22Rv1 (cell line): ENCODE results near the gene ANGPT4.

ENCODE experiments used
- H3K27ac ChIP-seq: fragments of 450-650 bp; 2 replicates; pipeline ENCODE4 v1.5.1; 2017
- CTCF ChIP-seq: fragments of 450-650 bp; IDR thresholded peaks from 2 replicates; pipeline ENCODE4 v1.5.1; 2017; ENCODE audit warnings: mild to moderate bottlenecking
- ZFX ChIP-seq: fragments of 450-650 bp; IDR thresholded peaks from 2 replicates; pipeline ENCODE4 v1.6.1; 2017; ENCODE audit warnings: antibody characterized with exemption, borderline replicate concordance

Gene ANGPT4

GRCh38 chr20:916125-916799 lies at the start of gene ANGPT4:
ANGPT4 (minus strand) TSS chr20:916334; CDS start chr20:916214, 120 bp downstream.
- TF ChIP-seq ZFX, result no peak
- TF ChIP-seq CTCF, result no peak
- no peak within 1 kb of the TSS for H3K27ac ChIP-seq

- H3K27ac ChIP-seq, result no peak overlapping the region
- TF ChIP-seq CTCF (no peak), ZFX (no peak)
Measured at GRCh38 chr20:963795-964194, 47.7 kb upstream of the ANGPT4 start.

GRCh38 chr20:962683-963082 lies 46.5 kb upstream of the ANGPT4 start:
- TF ChIP-seq CTCF, result no peak
- TF ChIP-seq ZFX, result no peak
- no peak overlapping the region for H3K27ac ChIP-seq

GRCh38 chr20:962223-962622 lies 46.1 kb upstream of the ANGPT4 start:
- no peak overlapping the region for H3K27ac ChIP-seq

GRCh38 chr20:961768-962167 lies 45.6 kb upstream of the ANGPT4 start:
- no peak for TF ChIP-seq ZFX
- no peak for TF ChIP-seq CTCF
- no peak overlapping the region for H3K27ac ChIP-seq

More at GRCh38 chr20:962223-962622, 46.1 kb upstream of the ANGPT4 start:
- TF ChIP-seq CTCF (no peak), ZFX (no peak)

GRCh38 chr20:959996-960615 lies 44.0 kb upstream of the ANGPT4 start:
- TF ChIP-seq ZFX, result no peak
- no peak for TF ChIP-seq CTCF
- no peak overlapping the region for H3K27ac ChIP-seq
